Neutrophil (primary cell): ENCODE results near the gene SEZ6.

ENCODE experiments used
- H3K27ac ChIP-seq: fragments of 200-600 bp; sonication (generic); 2 replicates; pipeline ENCODE4 v1.5.1; 2016; ENCODE audit warnings: mild to moderate bottlenecking, moderate library complexity
- H3K27me3 ChIP-seq: fragments of 200-600 bp; sonication (generic); 2 replicates; pipeline ENCODE4 v1.6.0; 2016; ENCODE audit warnings: mild to moderate bottlenecking
- H3K36me3 ChIP-seq: fragments of 200-600 bp; sonication (generic); 2 replicates; pipeline ENCODE4 v1.5.1; 2017
- H3K4me1 ChIP-seq, 2 experiments: fragments of 200-600 bp in 1 of 2; sonication (generic) in 1 of 2; 1 replicate in 1 of 2; 2 replicates in 1 of 2; pipeline versions ENCODE4 v1.5.1 to v1.6.1; 2013 to 2016; ENCODE audit warnings: low read depth in 1 of 2, low read length in 1 of 2, mild to moderate bottlenecking in 1 of 2, moderate library complexity in 1 of 2; ENCODE audit not compliant: control insufficient read depth in 1 of 2, insufficient read depth in 1 of 2
- H3K4me3 ChIP-seq, 2 experiments: fragments of 200-600 bp in 1 of 2; sonication (generic) in 1 of 2; 1 replicate in 1 of 2; 2 replicates in 1 of 2; pipeline ENCODE4 v1.5.1; 2013 to 2016; ENCODE audit warnings: low read depth in 1 of 2, low read length in 1 of 2, mild to moderate bottlenecking in 1 of 2, moderate library complexity in 1 of 2
- H3K9me3 ChIP-seq: fragments of 200-600 bp; sonication (generic); 2 replicates; pipeline ENCODE4 v1.5.1; 2016
- CTCF ChIP-seq: fragments of 200-600 bp; sonication (generic); IDR thresholded peaks from 2 replicates; pipeline ENCODE4 v1.5.1; 2016; ENCODE audit warnings: antibody characterized with exemption

The SEZ6 gene

DNA sequence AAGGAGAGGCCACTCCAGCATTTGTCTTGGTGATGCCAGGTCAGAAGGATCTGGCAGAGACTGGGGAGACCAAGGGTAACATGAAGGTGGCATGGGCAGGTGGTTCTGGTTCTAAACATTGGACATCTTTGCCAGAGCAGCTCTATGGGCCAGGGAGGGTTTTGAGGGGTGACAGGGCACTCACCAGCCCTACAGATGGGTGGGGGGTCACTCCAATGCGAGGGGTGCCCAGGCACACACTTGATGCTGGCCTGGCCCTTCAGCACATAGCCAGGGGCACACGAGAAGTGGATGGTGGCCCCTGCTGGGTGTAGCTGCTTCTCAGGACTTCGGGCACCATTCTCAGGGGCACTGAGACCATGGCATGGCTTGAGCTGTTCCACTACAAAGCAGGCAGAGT lies 49.0 kb downstream of the SEZ6 start:
- no peak overlapping the region for H3K4me3 ChIP-seq
- no peak overlapping the region for H3K27ac ChIP-seq
- TF ChIP-seq CTCF = no peak
- no peaks in the 10 kb centered on the region for H3K9me3 ChIP-seq
- no peaks in the 10 kb centered on the region for H3K36me3 ChIP-seq
- H3K4me1 ChIP-seq = peaks cover 17% of the 10 kb centered on the region in 2 experiments
- H3K27me3 ChIP-seq = peaks cover 2% of the 10 kb centered on the region

GRCh38 chr17:28956112-28956511 lies 49.7 kb downstream of the SEZ6 start:
- H3K36me3 ChIP-seq = no peaks in the 10 kb centered on the region
- H3K9me3 ChIP-seq = no peaks in the 10 kb centered on the region
- no peak overlapping the region for H3K27ac ChIP-seq
- H3K4me1 ChIP-seq = peaks cover 19% of the 10 kb centered on the region in 2 experiments
- no peaks in the 10 kb centered on the region for H3K27me3 ChIP-seq
- no peak for TF ChIP-seq CTCF
- no peak overlapping the region for H3K4me3 ChIP-seq

GRCh38 chr17:28955408-28955807 lies 50.4 kb downstream of the SEZ6 start:
- no peak overlapping the region for H3K27ac ChIP-seq
- no peak overlapping the region for H3K4me3 ChIP-seq
- no peaks in the 10 kb centered on the region for H3K9me3 ChIP-seq
- H3K4me1 ChIP-seq = peaks cover 19% of the 10 kb centered on the region in 2 experiments
- no peaks in the 10 kb centered on the region for H3K27me3 ChIP-seq
- no peaks in the 10 kb centered on the region for H3K36me3 ChIP-seq
- no peak for TF ChIP-seq CTCF

GRCh38 chr17:28954886-28955285 lies 50.9 kb downstream of the SEZ6 start:
- H3K27ac ChIP-seq = no peak overlapping the region
- H3K36me3 ChIP-seq = no peaks in the 10 kb centered on the region
- TF ChIP-seq CTCF = no peak
- H3K4me1 ChIP-seq = peaks cover 19% of the 10 kb centered on the region in 2 experiments
- H3K4me3 ChIP-seq = no peak overlapping the region
- no peaks in the 10 kb centered on the region for H3K27me3 ChIP-seq
- H3K9me3 ChIP-seq = no peaks in the 10 kb centered on the region

DNA sequence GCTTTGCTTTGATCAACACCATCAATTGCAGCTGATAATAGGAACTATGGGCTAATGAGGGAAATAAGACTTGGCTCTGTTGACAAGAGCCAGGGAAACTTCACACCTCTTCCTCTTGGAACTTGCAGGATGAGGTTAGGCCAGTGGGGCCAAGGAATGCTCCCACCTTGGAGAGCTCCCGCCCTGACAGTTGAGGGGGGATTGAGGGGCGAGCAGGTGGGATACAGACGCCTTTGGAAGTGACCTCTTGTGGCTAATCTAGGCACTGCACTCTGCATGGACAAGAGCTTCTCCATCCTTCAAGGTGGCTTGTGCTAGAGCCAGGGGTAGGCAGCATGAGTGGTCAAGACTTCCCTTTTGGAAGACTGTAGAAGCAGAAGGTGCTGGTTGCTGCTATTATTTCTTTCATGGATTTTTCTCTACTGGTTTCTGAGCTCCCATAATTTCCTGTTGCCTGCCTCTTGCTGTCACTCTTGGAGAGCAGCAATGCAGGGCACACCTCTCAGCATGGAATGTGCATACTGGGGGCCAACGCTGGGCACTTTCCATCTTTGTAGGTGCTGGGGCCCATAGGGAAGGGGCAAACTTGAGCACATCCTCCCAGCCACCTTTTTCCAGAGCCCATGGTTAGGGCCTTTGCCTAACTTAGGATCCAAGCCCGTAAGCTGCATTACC lies 52.3 kb downstream of the SEZ6 start:
- Histone ChIP-seq H3K9me3 (no peaks in the 10 kb centered on the region), H3K27ac (peak overlapping the region; percentile 98), H3K36me3 (no peaks in the 10 kb centered on the region), H3K4me3 (no peak overlapping the region), H3K27me3 (no peaks in the 10 kb centered on the region), H3K4me1 (peaks cover 19 to 23% of the 10 kb centered on the region in 2 experiments)
- peak; percentile 84 for TF ChIP-seq CTCF
